HTERT RPE-1 (cell line): ENCODE data around the gene FIBP.

Experiments used
- in situ Hi-C: fragments of 300-500 bp; cut with MboI; formaldehyde crosslinking; loops from 4 replicates; pipeline ENCODE4 v1.14.3; 2020; ENCODE audit warnings: low sequenced_read_pairs

Gene FIBP

GRCh38 chr11:65860278-65861164 lies 27.8 kb downstream of the FIBP start, which contains the start of gene MUS81:
Gene MUS81, plus strand, starts transcription at chr11:65860433. Its CDS starts 321 bp downstream, at chr11:65860754.
- in situ Hi-C loops, result no loop called here

- in situ Hi-C loops, result no loop called here
Measured at GRCh38 chr11:65859812-65860277, 28.4 kb downstream of the FIBP start.

- in situ Hi-C loops, result no loop called here
Measured at GRCh38 chr11:65859095-65859811, 29.0 kb downstream of the FIBP start.

GRCh38 chr11:65858681-65859087 lies 29.6 kb downstream of the FIBP start:
- in situ Hi-C loops, result no loop called here

GRCh38 chr11:65857853-65858680 lies 30.2 kb downstream of the FIBP start, which contains the start of gene CFL1:
Gene CFL1, minus strand, starts transcription at chr11:65858180. Its CDS starts 81 bp downstream, at chr11:65858099.
- in situ Hi-C loops, result no loop called here

- in situ Hi-C loops, result no loop called here
Measured at GRCh38 chr11:65857500-65857852, 30.8 kb downstream of the FIBP start.

GRCh38 chr11:65856689-65857499 lies 31.4 kb downstream of the FIBP start:
- in situ Hi-C loops, result no loop called here

- in situ Hi-C loops, result no loop called here
Measured at GRCh38 chr11:65855927-65856363, 32.3 kb downstream of the FIBP start.

GRCh38 chr11:65854852-65855837 lies 33.1 kb downstream of the FIBP start:
- in situ Hi-C loops, result no loop called here

- in situ Hi-C loops, result no loop called here
Measured at GRCh38 chr11:65854161-65854592, 34.1 kb downstream of the FIBP start.

GRCh38 chr11:65853246-65853979 lies 34.9 kb downstream of the FIBP start:
- in situ Hi-C loops, result no loop called here

GRCh38 chr11:65852508-65853245 lies 35.6 kb downstream of the FIBP start:
- in situ Hi-C loops, result no loop called here

- in situ Hi-C loops, result no loop called here
Measured at GRCh38 chr11:65851811-65852507, 36.3 kb downstream of the FIBP start.

- in situ Hi-C loops, result no loop called here
Measured at GRCh38 chr11:65851083-65851579, 37.1 kb downstream of the FIBP start.

GRCh38 chr11:65850217-65851082 lies 37.8 kb downstream of the FIBP start:
- in situ Hi-C loops, result no loop called here

GRCh38 chr11:65849771-65850216 lies 38.5 kb downstream of the FIBP start:
- in situ Hi-C loops, result no loop called here
